SK-N-SH treated with all-trans-retinoic acid at 6 μM for 48 hours (cell line): ENCODE data around the gene NOXO1.
"Not testable (repeated sequence)": the region's sequence is repeated elsewhere in the genome, so short reads cannot be mapped to it uniquely, and the experiment has no call there.

Experiments
- CREB5 ChIP-seq: fragments of 250-450 bp; sonication (Bioruptor Pico); IDR thresholded peaks from 2 replicates; pipeline ENCODE4 v1.5.1; 2020; ENCODE audit warnings: low read depth, mild to moderate bottlenecking, moderate library complexity
- CSDC2 ChIP-seq: fragments of 250-450 bp; sonication (Bioruptor Pico); IDR thresholded peaks from 2 replicates; pipeline ENCODE4 v1.5.0; 2020; ENCODE audit warnings: mild to moderate bottlenecking, moderate library complexity
- CSRNP3 ChIP-seq: fragments of 250-450 bp; sonication (Bioruptor Pico); IDR thresholded peaks from 2 replicates; pipeline ENCODE4 v1.5.1; 2021; ENCODE audit warnings: mild to moderate bottlenecking, moderate library complexity
- ESRRG ChIP-seq: fragments of 250-450 bp; sonication (Bioruptor Pico); IDR thresholded peaks from 2 replicates; pipeline ENCODE4 v1.6.1; 2021; ENCODE audit warnings: mild to moderate bottlenecking
- OSR1 ChIP-seq: fragments of 250-450 bp; sonication (Bioruptor Pico); IDR thresholded peaks from 2 replicates; pipeline ENCODE4 v1.8.0; 2022; ENCODE audit warnings: moderate library complexity, mild to moderate bottlenecking, inconsistent platforms
- POU6F1 ChIP-seq: fragments of 250-450 bp; sonication (Bioruptor Pico); IDR thresholded peaks from 2 replicates; pipeline ENCODE4 v1.8.0; 2021; ENCODE audit warnings: low read depth, mild to moderate bottlenecking, moderate library complexity, borderline replicate concordance
- RARB ChIP-seq: fragments of 250-450 bp; sonication (Bioruptor Pico); IDR thresholded peaks from 2 replicates; pipeline ENCODE4 v1.8.0; 2021; ENCODE audit warnings: mild to moderate bottlenecking, moderate library complexity
- ZC3H10 ChIP-seq: fragments of 250-450 bp; sonication (Bioruptor Pico); IDR thresholded peaks from 2 replicates; pipeline ENCODE4 v1.5.1; 2021; ENCODE audit warnings: mild to moderate bottlenecking, moderate library complexity
- ZFP3 ChIP-seq: fragments of 250-450 bp; sonication (Bioruptor Pico); IDR thresholded peaks from 2 replicates; pipeline ENCODE4 v1.5.0; 2020; ENCODE audit warnings: mild to moderate bottlenecking, moderate library complexity
- ZFP30 ChIP-seq: fragments of 450-650 bp; formaldehyde crosslinking; IDR thresholded peaks from 2 replicates; pipeline ENCODE4 v1.5.0; 2022; ENCODE audit warnings: mild to moderate bottlenecking, moderate library complexity
- ZNF565 ChIP-seq: fragments of 450-650 bp; formaldehyde crosslinking; conservative IDR thresholded peaks from 2 replicates; pipeline ENCODE4 v1.5.0; 2020; ENCODE audit warnings: low read depth, mild to moderate bottlenecking, moderate library complexity
- ZNF8 ChIP-seq: fragments of 450-650 bp; formaldehyde crosslinking; IDR thresholded peaks from 2 replicates; pipeline ENCODE4 v1.5.0; 2020; ENCODE audit warnings: mild to moderate bottlenecking, moderate library complexity

DNA sequence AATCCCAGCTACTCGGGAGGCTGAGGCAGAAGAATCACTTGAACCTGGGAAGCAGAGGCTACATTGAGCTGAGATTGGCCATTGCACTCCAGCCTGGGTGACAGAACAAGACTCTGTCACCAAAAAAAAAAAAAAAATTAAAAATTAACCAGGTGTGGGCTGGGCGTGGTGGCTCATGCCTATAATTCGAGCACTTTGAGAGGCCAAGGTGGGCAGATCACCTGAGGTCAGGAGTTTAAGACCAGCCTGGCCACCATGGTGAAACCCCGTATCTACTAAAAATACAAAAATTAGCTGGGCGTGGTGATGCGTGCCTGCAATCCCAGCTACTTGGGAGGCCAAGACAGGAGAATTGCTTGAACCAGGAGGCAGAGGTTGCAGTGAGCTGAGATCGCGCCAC, 41.4 kb downstream of the NOXO1 start:
- not testable (repeated sequence) for TF ChIP-seq OSR1 (CRISPR knock-in tag); ZNF565 (CRISPR knock-in tag); CREB5 (CRISPR knock-in tag); CSDC2; ZFP3 (CRISPR knock-in tag); POU6F1; CSRNP3 (CRISPR knock-in tag); ZNF8 (CRISPR knock-in tag); ESRRG (CRISPR knock-in tag); ZC3H10 (CRISPR knock-in tag); RARB (CRISPR knock-in tag); ZFP30 (CRISPR knock-in tag)
